B cell (primary cell): ENCODE results near the gene TOP2A.

Experiments
- CTCF ChIP-seq: fragments of 200-600 bp; IDR thresholded peaks from one replicate; pipeline ENCODE4 v1.8.0; 2022; ENCODE audit warnings: antibody characterized with exemption, mild to moderate bottlenecking
- EZH2 ChIP-seq: IDR thresholded peaks from 2 replicates; pipeline ENCODE4 v1.6.1; 2012; ENCODE audit warnings: borderline replicate concordance, low read depth, mild to moderate bottlenecking, moderate library complexity, low read length; ENCODE audit not compliant: insufficient read depth, poor library complexity, severe bottlenecking

GRCh38 chr17:40340327-40340726 lies 77.4 kb downstream of the TOP2A start:
- TF ChIP-seq CTCF (no peak), EZH2 (no peak)
